Measurements from ENCODE around the gene SAA1.

The SAA1 gene

DNA sequence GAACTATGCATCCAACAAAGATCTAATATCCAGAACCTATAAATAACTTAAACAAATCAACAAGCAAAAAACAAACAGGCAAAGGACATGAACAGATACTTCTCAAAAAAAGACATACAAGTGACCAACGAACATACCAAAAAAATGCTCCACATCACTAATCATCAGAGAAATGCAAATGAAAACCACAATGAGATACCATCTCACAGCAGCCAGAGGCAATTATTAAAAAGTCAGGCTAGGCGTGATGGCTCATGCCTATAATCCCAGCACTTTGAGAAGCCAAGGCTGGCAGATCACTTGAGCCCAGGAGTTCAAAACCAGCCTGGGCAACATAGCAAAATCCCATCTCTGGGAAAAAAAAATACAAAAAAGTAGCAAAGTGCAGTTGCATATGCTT lies 40.2 kb upstream of the SAA1 start:
- H3K9ac ChIP-seq = no peak overlapping the region
- H2AFZ ChIP-seq (ENCODE audit: low read depth) = no peak overlapping the region
- H3K4me2 ChIP-seq = no peak overlapping the region
- H4K20me1 ChIP-seq (ENCODE audit: insufficient read depth) = no peaks in the 10 kb centered on the region
- TF ChIP-seq, protein P1, sequence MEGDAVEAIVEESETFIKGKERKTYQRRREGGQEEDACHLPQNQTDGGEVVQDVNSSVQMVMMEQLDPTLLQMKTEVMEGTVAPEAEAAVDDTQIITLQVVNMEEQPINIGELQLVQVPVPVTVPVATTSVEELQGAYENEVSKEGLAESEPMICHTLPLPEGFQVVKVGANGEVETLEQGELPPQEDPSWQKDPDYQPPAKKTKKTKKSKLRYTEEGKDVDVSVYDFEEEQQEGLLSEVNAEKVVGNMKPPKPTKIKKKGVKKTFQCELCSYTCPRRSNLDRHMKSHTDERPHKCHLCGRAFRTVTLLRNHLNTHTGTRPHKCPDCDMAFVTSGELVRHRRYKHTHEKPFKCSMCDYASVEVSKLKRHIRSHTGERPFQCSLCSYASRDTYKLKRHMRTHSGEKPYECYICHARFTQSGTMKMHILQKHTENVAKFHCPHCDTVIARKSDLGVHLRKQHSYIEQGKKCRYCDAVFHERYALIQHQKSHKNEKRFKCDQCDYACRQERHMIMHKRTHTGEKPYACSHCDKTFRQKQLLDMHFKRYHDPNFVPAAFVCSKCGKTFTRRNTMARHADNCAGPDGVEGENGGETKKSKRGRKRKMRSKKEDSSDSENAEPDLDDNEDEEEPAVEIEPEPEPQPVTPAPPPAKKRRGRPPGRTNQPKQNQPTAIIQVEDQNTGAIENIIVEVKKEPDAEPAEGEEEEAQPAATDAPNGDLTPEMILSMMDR (conservative IDR thresholded peaks at IDR 0.05; ENCODE audit: low read depth, low read length) = no peak
- H3K4me3 ChIP-seq (IDR thresholded peaks at IDR 0.05; ENCODE audit: insufficient read depth, low read depth, low read length) = no peak overlapping the region
- H3K27me3 ChIP-seq (ENCODE audit: insufficient read depth, low read depth) = no peaks in the 10 kb centered on the region
- no peaks in the 10 kb centered on the region for H3K4me1 ChIP-seq (ENCODE audit: low read depth, poor library complexity, severe bottlenecking)
- no peaks in the 10 kb centered on the region for H3K36me3 ChIP-seq (ENCODE audit: insufficient read depth)
- H3K79me2 ChIP-seq (ENCODE audit: insufficient read depth, low read depth) = no peaks in the 10 kb centered on the region
- no peak overlapping the region for H3K27ac ChIP-seq

DNA sequence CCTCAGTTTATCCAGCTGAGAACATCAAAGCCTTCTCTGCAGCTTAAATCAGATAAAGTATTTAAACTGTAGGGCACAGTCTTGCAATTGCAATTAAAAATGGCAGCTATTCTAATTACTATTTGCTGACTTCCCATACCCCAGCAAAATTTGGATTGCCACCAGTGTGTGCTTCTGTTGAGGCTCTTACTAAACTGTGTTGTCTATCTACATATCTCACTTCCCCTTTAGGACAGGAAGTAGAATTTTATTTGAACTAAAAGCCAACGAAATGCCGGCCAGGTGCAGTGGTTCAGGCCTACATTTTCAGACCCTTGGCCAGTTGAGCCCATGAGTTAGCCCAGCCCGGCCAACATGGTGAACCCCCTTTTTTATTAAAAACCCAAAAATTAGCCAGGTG lies 36.6 kb upstream of the SAA1 start:
- H3K9ac ChIP-seq = no peak overlapping the region
- no peaks in the 10 kb centered on the region for H4K20me1 ChIP-seq (ENCODE audit: insufficient read depth)
- no peak overlapping the region for H2AFZ ChIP-seq (ENCODE audit: low read depth)
- H3K36me3 ChIP-seq (ENCODE audit: insufficient read depth) = no peaks in the 10 kb centered on the region
- H3K27ac ChIP-seq = no peak overlapping the region
- H3K4me1 ChIP-seq (ENCODE audit: low read depth, poor library complexity, severe bottlenecking) = no peaks in the 10 kb centered on the region
- H3K4me3 ChIP-seq (IDR thresholded peaks at IDR 0.05; ENCODE audit: insufficient read depth, low read depth, low read length) = no peak overlapping the region
- TF ChIP-seq, protein P1 (conservative IDR thresholded peaks at IDR 0.05; ENCODE audit: low read depth, low read length) = no peak
- H3K79me2 ChIP-seq (ENCODE audit: insufficient read depth, low read depth) = no peaks in the 10 kb centered on the region
- no peak overlapping the region for H3K4me2 ChIP-seq
- no peaks in the 10 kb centered on the region for H3K27me3 ChIP-seq (ENCODE audit: insufficient read depth, low read depth)

DNA sequence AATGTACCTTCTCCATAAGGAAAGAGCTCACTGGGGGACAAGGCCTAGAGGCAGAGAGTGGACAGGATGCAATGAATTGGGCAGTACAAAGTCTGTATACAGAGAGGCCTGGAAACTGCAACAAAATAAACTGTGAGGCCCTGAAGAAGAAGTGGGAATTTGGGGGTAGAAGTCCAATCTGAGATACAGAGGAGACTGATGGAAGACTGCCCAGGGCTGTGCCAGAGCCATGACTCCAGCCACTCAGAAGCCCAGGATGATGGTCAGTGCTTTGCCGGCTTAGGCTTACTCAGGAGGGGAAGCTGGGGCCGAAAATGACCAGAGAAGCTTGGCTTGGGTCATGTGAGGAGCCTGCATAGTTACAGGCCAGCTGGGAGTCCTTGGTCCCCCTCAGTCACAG lies 35.2 kb upstream of the SAA1 start:
- H3K4me2 ChIP-seq = no peak overlapping the region
- H3K27ac ChIP-seq = no peak overlapping the region
- no peak overlapping the region for H2AFZ ChIP-seq (ENCODE audit: low read depth)
- H3K36me3 ChIP-seq (ENCODE audit: insufficient read depth) = no peaks in the 10 kb centered on the region
- H3K4me3 ChIP-seq (IDR thresholded peaks at IDR 0.05; ENCODE audit: insufficient read depth, low read depth, low read length) = no peak overlapping the region
- TF ChIP-seq, protein P1 (conservative IDR thresholded peaks at IDR 0.05; ENCODE audit: low read depth, low read length) = no peak
- H3K79me2 ChIP-seq (ENCODE audit: insufficient read depth, low read depth) = no peaks in the 10 kb centered on the region
- H4K20me1 ChIP-seq (ENCODE audit: insufficient read depth) = no peaks in the 10 kb centered on the region
- no peaks in the 10 kb centered on the region for H3K4me1 ChIP-seq (ENCODE audit: low read depth, poor library complexity, severe bottlenecking)
- H3K27me3 ChIP-seq (ENCODE audit: insufficient read depth, low read depth) = no peaks in the 10 kb centered on the region
- H3K9ac ChIP-seq = no peak overlapping the region

DNA sequence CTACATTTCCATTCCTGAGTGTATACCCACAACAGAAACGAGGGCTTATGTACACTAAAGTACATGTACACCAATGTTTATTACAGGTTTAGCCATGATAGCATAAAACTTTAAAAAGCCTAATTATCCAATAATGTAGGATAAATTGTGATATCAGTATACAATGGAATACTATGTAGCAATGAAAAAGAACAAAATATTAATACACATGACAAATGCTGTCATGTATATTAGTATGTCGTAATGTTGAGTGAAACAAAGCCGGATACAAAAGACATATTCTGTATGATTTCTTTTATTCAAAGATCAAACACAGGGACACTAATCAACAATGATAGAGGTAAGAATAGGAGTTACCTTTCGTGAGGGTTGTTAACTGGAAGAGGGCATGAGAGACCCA lies 32.2 kb upstream of the SAA1 start:
- Histone ChIP-seq H3K4me2 (no peak overlapping the region), H3K79me2 (ENCODE audit: insufficient read depth, low read depth) (no peaks in the 10 kb centered on the region), H3K4me3 (IDR thresholded peaks at IDR 0.05; ENCODE audit: insufficient read depth, low read depth, low read length) (no peak overlapping the region), H3K4me1 (ENCODE audit: low read depth, poor library complexity, severe bottlenecking) (no peaks in the 10 kb centered on the region), H2AFZ (ENCODE audit: low read depth) (no peak overlapping the region), H3K9ac (no peak overlapping the region), H3K27me3 (ENCODE audit: insufficient read depth, low read depth) (no peaks in the 10 kb centered on the region), H4K20me1 (ENCODE audit: insufficient read depth) (no peaks in the 10 kb centered on the region), H3K36me3 (ENCODE audit: insufficient read depth) (no peaks in the 10 kb centered on the region), H3K27ac (no peak overlapping the region)
- TF ChIP-seq, protein P1 (conservative IDR thresholded peaks at IDR 0.05; ENCODE audit: low read depth, low read length) = no peak

Data from KMS-11 (cell line).